Prostate gland (tissue), 2 donors: ENCODE results near the gene RNF168.

Experiments
- CTCF ChIP-seq, 4 experiments: fragments of 200-600 bp in 2 of 4; fragments of 450-650 bp in 2 of 4; sonication (generic) in 2 of 4; IDR thresholded peaks; 1 replicate in 3 of 4; 2 replicates in 1 of 4; pipeline ENCODE4 v1.5.1; 2016 to 2019; ENCODE audit warnings: antibody characterized with exemption in 4 of 4, mild to moderate bottlenecking in 2 of 4, moderate library complexity in 2 of 4
- POLR2AphosphoS5 ChIP-seq: sonication (generic); formaldehyde crosslinking; IDR thresholded peaks from one replicate; pipeline ENCODE4 v1.6.1; 2017; ENCODE audit warnings: antibody characterized with exemption

DNA sequence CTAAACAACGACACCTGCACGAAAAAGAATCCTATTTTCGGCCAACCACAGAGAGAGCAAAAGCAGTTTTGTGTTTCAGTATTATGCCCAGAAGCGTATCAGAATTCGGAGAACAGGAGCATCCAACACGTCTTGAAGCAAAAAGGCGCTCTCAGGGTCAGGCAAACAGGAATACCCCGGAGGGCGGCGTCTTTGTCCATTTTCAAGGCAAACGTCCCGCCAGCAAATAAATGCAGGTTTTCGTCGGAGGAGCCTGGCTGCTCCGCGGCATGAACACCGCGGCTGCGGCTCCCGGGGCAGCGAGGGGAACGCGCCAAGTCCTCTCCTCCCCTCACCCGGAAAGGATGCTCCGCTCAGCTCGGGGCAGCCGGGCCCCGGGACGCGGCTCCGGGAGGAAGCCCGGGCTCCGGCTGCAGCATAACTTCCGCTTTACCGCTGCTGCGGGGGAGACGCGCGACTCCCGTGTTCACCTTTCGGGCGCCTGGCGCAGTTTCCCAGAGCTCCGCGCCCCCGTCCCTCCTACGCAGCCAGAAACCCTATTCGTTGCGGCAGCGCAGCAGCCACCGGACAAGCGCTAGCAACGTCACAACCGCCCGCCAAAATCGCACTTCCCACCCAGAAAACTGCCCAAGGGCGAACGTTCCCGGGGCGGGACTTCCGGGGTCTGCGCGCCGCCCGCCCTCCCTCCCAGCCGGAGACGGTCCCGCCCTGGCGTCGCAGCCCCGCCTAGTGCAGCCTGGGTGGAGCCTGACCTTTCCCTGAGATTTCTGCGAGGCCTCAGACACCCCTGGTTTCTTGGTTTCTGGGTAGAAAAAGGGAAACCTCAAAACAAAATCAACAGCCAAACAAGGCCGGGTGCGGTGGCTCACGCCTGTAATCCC is at the start of gene RNF168:
- TF ChIP-seq POLR2AphosphoS5 (peak; percentile 92), CTCF (IDR thresholded peaks at IDR 0.05) (peak in 2 of 4 experiments; percentile 2 to 13)
